Endometrium (tissue), 2 donors: ENCODE measurements around the gene POLH.
"Not testable (repeated sequence)": the region's sequence is repeated elsewhere in the genome, so short reads cannot be mapped to it uniquely, and the experiment has no call there.

Source experiments
- FAIRE-seq: peaks from 2 replicates; lab custom pipeline; 2012; peaks lifted over from hg19 to GRCh38; lab: Jason Lieb, UNC
- donor health status: control.
- donor health status: control.

Gene POLH

GRCh38 chr6:43633002-43633401 lies 57.0 kb downstream of the POLH start:
- not testable (repeated sequence) for FAIRE-seq

- FAIRE-seq, result no peak
These were observed 58.8 kb downstream of the POLH start for GRCh38 chr6:43634702-43635303.

- no peak for FAIRE-seq
These were observed 59.7 kb downstream of the POLH start, which contains the start of gene MAD2L1BP for GRCh38 chr6:43635387-43636307. MAD2L1BP (plus strand) TSS chr6:43635840; CDS start chr6:43635876, 36 bp downstream.

- no peak for FAIRE-seq
These were observed 60.3 kb downstream of the POLH start for GRCh38 chr6:43636308-43636659.

- no peak for FAIRE-seq
These were observed 64.2 kb downstream of the POLH start for GRCh38 chr6:43639984-43640800.

GRCh38 chr6:43644940-43645612 lies 69.1 kb downstream of the POLH start, which contains the start of gene RSPH9:
RSPH9 (plus strand) TSS chr6:43645036; CDS start chr6:43645099, 63 bp downstream.
- no peak for FAIRE-seq

- FAIRE-seq, result no peak
These were observed 69.6 kb downstream of the POLH start for GRCh38 chr6:43645613-43645964.

- no peak for FAIRE-seq
These were observed 71.6 kb downstream of the POLH start for GRCh38 chr6:43647613-43648012.

- no peak for FAIRE-seq
These were observed 72.3 kb downstream of the POLH start for GRCh38 chr6:43648248-43648647.

- FAIRE-seq, result not testable (repeated sequence)
These were observed 76.8 kb downstream of the POLH start for GRCh38 chr6:43652822-43653221.

- no peak for FAIRE-seq
These were observed 81.3 kb downstream of the POLH start for GRCh38 chr6:43657221-43657802.

- FAIRE-seq, result no peak
These were observed 82.2 kb downstream of the POLH start for GRCh38 chr6:43658161-43658560.

GRCh38 chr6:43662948-43663347 lies 87.0 kb downstream of the POLH start:
- FAIRE-seq, result not testable (repeated sequence)
